Stimulated activated naive CD8-positive, alpha-beta T cell treated with anti-CD3 and anti-CD28 coated beads, Interleukin-15, Interleukin-2, amounts not matched to agents 100 U/mL and 50 U/mL, for 24 hours (primary cell): ENCODE measurements around the gene FAM53B.
A peak's percentile ranks its signal among the peaks of the same experiment; 100 is the strongest.

Experiments used
- ATAC-seq: fragments of 150-1000 bp; cut with Tn5 transposase; one replicate; pipeline ENCODE4 v1.10.0; 2021
- DNase-seq: peaks from one replicate; pipeline ENCODE4 v3.0.0; 2021

Gene FAM53B

DNA sequence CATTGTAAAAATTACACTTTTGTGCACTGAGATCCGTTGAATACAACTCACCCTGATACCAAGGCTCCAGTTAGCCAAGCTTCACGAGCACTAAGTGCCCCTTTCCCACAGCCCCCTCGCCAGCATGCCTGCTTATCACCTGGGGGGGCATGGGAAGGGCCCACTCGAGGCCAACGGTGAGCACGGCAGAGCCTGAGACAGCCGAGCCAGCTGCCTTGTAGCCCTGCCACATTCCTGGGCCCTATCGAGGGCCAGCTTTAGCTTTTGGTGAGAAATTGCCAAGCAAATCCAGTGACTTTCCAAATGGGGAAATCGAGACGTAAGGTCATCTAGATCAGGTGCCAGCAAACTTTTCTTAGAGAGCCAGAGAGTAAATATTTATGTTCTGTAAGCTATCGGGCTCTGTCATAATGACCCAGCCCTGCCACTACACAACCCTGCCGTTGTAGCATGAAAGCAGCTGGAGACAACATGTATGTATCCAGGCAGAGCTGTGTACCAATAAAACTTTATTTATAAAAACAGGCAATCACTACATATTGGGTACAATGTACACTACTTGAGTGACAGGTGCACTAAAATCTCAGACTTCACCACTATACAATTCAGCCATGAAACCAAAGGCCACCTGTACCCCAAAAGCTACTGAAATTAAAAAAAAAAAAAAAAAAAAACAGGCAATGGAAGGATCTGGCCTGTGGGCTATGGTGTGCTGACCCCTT is 83.6 kb downstream of the FAM53B start:
- DNase-seq (no peak), ATAC-seq (no peak)

DNA sequence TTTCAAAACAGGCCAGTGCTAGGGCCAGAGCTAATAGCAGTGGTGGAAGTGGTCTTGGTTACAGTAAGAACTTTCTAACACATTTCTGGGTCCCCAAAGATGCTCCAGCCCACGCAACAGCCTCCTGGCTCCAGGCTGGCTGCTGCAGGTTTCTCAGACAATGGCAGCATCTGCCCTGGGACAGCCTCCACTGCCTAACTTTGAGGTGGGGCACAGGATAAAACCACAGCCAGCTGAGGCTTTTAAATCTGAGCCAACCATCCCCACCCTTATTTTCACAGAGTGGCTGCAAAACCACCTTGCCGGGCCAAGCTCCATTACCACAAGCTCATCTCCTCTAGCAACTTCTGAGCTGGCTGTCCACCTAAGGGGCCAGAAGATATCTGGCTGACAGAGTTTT is 84.8 kb downstream of the FAM53B start:
- ATAC-seq = no peak
- DNase-seq = no peak

DNA sequence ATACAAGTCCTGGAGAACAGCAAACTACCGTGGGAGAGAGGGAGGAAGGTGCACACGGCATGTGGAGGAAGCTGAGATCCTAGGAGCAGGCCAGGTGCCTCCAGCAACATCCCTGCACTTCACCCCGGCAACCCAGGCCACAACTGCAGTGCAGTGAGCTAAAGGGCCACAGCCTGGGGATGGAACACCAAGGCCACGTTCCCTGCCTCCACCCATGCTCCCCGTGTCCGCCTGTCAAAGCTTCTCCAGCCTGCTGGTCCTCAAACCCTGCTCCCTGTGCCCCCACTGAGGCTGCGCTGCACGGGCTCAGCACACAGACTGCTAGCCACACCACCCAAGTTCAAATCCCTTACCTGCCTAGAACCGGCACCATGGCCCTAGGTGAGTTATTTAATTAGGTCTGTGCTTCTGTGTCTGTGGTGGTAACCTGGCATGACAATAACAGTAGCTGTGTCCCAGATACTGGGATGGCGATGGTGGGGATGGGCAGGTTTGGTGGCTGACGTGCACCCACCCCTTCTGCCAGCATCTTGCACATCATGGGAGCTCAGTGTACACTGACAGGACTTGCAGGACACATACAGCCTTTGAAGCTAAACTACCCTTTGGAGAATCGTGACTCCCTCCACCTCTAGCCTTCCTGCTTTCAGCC is 85.5 kb downstream of the FAM53B start:
- ATAC-seq (no peak), DNase-seq (no peak)

DNA sequence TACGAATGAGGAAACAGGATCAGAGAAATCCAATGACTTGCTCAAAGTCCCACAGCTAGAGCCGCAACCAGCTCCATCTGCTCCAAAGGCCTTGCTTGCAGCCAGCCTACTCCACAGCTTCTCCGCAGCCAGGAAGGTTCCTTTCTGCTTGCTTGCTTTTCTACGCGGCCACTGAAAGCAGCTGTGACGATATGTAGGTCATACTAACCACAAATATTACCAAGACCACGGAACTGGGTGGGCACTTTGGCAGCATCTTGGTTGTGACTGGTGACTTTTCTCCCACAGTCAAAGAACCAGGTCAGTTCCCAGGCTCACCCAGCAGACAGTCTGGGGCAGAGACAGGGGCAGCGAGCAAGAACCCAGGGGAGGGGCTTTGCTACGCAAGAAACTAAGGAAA is 86.4 kb downstream of the FAM53B start:
- peak; percentile 32 for DNase-seq
- peak; percentile 34 for ATAC-seq

DNA sequence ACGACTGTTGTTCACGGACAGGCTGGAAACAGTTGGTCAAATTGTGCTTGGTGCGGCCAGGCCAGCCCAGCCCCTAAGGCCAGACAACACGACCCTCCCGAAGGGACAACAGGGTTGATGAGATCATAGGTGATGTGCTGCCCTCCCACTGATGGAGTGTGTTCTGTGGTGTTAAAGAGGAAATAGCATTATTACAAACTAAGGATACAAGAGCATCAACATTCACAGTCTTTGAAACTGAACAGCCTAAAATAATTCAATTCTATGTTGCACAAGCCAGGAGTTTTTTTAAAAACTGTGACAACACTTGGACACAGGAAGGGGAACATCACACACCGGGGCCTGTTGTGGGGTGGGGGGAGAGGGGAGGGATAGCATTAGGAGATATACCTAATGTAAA is 87.6 kb downstream of the FAM53B start:
- DNase-seq = no peak
- ATAC-seq = no peak

DNA sequence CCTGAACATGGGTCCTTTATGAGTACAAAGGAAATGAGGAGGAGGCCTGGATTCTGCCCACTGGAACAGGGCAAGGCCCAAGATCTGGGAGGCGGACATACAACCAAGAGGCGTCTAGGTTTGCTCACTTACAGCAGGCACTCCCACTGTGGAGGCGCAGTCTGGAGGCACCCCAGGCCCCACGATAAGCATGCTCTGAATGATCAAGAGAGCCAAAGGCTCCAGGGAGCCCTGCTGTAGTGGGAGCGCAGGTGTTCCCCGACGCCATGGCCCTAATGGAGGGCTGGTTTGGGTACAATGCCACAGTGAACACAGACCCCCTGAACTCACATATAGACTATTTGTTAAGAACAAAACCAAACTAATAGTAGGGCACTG is 88.1 kb downstream of the FAM53B start:
- ATAC-seq = no peak
- DNase-seq = no peak

DNA sequence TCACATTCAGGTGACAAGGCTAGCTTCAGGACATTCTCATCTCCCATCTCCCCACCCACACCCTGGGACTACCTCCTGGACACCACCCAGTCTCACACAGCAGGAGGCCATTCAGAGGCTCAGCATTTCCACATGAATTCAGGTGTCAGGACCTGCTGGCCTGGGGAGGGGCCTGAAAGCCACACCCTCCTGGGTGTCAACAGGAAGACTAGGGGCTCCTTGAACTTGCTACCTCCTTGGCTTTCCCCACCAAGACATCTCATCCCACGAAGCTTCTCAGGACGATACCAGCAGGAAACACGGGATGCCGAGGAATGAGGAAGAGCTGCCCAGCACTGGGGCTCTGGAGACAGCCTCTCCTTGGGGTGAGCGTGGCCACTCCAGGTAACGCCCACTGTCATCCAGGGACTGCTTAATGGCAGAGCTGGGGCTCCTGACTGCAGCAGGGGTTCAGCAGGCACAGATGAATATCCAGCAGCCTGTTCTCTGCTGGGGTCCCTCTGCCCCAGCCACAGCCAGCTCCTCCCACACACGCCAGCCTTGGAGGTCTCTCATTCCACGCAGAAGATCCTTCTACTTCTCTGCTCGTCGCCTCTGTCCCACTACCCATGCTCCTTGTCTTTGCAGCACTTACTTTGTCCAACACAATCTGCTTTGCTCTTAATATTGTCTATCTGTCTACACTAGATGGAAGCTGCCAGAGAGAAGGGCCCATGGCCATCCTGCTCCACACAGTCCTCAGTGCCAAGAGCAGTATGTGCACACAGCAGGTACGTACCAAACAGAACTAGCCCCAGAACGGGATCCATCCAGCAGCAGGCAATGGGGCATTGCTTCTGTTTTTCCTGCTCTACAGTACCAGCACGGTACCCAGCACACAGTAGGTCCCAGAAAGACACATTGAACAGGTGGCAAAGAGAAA is 88.7 kb downstream of the FAM53B start:
- DNase-seq (no peak), ATAC-seq (no peak)

DNA sequence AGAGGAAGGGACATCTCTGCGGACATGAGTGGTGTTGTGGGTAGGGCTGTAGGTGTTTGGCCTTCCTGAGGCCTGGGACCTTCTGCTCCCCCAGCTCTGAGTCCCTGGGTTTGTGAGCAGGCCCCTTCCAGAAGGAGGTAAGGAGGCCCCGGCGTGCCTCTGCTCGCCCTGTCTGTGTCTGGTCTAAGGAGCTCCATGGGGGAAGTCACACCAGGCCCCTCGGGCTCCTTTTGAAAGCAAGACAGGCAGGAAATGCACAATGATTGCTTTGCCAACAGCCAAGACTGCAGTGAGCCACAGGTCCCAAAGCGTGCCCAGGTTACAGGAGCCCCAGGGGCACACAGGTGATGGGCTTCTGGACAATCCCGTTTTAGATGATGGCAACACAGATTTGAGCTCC is 89.5 kb downstream of the FAM53B start:
- DNase-seq = no peak
- ATAC-seq = no peak

DNA sequence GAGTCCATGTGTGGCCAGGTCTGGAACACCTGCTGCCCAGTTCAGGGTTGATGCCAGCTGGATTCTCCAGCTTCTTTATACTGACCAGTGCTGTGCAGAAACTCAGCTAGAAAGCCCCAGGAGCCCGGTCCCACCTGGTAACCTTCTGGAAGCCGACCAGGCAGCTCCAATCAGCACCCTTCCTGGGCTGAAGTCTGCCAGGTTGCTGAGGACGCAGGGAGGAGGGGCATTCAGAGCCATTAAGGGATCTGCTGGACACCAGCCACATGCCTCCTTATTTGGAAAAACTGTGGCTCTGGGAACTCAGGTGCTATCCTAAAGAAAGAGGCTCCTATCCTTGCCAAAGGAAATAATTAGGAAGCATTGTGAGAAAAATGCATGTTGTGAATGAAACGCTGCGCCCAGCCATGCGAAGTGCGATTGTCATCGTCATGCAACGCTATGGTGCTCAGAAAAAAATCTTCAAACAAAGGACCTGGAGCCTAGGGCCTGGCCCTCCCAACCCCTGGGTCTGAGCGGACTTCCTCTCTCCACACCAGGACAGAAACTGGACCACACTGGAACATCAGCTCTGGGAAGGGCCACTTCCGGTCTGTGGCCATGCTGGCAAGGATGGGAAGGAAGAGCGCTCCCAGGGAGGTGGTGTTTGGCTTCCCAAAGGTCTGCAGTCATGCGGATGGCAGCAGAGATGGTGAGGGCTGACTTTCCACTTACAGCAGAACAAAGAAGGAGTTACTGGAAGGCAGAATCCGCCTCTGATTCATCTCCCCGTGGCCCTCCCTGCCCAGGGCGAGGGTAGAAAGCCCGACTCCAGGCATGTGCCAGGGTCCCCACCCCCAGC is 90.1 kb downstream of the FAM53B start:
- no peak for DNase-seq
- ATAC-seq = no peak

DNA sequence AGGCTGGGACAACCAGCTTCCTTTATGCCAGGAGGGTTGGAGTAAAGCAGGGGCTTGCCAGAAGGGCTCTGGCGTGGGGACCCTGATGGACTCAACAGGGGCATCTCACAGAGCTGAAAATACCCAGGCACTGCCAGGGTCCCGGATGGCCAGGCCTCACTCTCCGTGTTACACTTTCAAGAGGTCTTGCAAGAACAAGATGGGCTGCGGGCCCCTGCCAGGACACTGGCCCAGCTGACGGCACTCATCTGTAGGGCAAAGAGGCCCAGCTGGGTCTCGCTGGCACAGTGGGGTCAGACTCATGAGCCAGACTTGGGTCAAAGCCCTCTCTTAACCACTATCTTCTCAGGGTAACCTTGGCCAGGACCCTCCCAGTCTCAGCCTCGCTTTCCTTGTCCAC is 90.9 kb downstream of the FAM53B start:
- no peak for ATAC-seq
- no peak for DNase-seq

DNA sequence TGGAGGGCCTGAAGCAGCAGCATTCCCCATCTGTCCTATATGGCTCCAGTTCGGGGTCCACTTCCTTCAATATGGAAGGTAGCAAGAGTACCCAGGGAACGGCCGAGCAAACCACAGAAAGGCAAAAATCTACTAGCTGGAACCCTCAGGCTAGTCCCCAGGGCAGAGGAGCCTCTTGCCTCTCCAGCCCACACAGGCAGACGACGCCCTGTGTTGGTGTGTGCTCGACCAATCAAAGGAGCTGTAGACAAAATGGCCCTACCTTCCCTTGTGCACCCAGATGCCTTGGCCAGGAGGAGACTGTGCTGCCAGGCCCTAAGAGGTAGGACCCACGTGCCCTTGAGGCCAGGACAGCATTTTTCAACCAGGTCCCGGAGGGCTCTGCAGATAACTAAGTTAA is 91.5 kb downstream of the FAM53B start:
- no peak for DNase-seq
- ATAC-seq = no peak

DNA sequence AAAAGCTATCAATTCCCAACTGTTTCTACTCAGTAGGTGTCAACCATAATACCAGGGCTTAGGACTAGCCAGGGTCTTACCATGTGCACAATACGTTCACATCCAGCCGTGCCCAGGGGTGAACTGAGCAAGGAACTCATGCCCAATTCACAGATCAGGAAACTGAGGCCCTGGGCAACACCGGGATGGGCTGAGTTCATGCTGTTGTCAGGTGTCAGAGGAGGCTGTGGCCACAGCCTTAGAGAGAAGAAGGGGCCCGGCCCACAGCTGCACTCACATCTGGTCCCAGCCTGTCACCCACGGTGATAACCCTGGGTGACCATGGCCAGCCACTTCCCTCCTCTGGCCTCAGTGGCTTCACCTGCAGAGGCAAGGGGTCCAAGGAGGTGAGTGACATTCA is 92.0 kb downstream of the FAM53B start:
- DNase-seq = no peak

DNA sequence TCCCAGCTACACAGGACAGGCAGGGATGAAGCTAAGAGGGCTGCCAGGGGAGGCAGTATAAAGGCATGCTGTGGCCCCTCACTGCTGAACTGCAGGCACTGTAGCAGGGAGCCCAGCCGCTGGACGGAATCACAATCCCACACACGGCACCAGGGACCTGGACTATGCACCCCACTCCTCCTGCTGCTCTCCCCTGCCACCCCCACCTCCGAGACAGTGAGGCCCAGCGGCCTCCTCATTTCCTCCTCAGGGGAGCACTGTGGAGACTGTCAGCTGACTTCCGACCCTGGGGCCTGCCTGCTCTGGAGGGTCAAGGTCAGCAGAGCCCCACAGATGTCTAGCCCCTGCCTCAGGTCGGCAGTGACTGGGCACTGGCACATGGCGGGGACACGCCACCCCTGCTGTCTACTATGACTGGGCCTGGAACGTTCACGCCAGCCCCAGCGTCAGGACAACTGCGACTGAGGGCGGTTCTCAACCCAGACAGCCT is 92.7 kb downstream of the FAM53B start:
- DNase-seq (no peak), ATAC-seq (no peak)

More for the DNA sequence above, 92.0 kb downstream of the FAM53B start:
- no peak for ATAC-seq

DNA sequence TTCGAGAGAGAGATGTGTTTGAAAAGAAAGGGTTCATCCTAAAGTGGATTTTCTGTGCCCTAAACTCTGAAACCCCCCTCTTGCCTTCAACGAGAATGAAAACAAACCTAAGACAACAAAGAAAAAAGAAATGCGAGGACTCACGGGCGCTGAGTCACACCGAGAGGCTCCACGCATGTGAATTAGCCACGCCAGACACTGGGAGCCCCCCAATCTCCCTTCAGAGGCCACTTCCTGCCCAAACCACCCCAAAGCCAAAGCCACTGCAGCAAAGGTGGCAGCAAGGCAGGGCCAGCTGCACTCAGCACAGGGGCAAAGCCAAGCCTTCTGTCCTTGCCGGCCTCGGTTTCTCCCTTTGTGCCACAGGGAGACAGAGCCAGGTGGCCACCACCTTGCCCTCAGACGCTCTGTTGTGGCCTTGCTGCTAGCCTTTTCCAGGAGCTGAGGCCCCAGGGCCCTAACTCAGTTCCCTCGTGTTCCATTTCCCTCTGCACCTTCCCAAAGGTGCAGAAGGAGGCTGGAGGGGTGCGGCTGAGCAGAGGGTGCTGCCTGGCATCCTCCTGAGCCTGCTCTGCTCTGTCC is 93.3 kb downstream of the FAM53B start:
- DNase-seq = peak; percentile 72
- ATAC-seq = peak; percentile 63

DNA sequence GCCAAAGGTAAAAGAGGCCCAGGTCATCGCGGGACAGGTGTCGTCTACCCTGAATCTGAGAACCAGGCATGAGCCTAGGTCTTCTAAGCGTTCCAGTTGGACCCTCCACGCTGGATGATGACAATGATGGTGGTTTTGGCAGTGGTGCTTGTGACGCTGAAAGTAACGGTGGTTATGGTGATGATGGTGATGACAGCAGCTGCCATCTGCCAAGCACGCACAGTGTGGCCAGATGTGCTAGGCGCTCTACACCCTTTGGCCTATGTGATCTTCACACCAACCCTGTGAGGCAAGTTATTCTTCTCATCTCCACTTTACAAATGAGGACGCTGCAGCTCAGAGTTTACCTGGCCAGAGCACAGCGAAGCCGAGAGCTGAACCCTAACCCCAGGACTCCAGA is 93.9 kb downstream of the FAM53B start:
- ATAC-seq (no peak), DNase-seq (no peak)

DNA sequence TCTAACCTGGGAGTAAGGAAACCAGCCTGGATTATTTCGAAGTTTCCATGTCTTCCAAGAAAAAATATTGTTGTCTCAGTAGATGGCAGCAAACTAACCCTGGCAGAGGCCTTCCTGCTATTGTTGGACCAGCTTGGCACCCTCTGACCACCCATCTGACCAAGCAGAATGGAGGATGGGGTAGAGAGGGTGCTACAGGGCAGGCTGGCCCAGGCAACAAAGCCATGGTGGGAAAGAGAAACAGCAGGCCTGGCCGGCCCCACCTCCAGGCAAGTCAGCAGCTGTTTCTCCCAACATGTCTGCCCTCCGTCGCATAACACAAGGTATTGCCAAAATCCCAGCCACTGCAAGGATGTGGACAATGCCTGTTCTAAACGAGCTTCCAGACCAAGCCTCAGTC is 95.0 kb downstream of the FAM53B start:
- DNase-seq (no peak), ATAC-seq (no peak)

DNA sequence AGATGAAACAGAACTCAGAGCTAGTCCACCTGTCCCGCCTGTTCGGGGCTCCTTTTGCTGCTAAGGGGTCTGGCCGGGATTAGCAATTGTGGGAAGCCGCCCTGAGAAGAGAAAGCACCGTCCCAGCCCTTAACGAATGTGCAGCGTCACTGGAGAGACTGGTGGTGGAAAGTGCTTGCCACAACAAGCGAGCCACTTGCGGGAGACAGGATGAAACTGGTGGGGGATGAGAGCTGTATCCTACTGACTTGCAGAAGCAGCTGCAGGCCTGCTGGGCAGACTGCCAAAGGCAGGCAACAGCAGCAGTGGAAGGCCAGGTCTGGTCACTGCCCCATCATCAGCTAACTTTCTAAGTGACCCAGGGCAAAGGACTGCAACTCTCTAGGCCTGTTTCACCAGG is 95.4 kb downstream of the FAM53B start:
- ATAC-seq = peak; percentile 55
- DNase-seq = peak; percentile 63

DNA sequence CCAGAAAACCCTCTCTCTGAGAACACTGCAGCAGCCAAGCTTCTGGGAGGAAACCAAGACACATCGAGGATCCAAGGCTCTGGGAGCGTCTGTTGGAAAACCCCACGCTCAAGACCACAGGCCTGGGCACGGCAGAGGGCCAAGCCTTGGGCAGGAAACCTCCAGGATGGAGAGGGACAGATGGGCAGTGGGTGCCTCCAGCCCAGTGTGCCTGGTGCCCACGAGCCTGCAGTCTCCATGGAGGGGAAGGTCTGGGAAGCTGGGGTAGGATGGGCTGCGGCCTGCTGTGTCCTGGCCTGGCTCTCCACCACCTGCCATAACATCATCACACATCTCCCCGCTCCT is 96.1 kb downstream of the FAM53B start:
- no peak for ATAC-seq
- no peak for DNase-seq

DNA sequence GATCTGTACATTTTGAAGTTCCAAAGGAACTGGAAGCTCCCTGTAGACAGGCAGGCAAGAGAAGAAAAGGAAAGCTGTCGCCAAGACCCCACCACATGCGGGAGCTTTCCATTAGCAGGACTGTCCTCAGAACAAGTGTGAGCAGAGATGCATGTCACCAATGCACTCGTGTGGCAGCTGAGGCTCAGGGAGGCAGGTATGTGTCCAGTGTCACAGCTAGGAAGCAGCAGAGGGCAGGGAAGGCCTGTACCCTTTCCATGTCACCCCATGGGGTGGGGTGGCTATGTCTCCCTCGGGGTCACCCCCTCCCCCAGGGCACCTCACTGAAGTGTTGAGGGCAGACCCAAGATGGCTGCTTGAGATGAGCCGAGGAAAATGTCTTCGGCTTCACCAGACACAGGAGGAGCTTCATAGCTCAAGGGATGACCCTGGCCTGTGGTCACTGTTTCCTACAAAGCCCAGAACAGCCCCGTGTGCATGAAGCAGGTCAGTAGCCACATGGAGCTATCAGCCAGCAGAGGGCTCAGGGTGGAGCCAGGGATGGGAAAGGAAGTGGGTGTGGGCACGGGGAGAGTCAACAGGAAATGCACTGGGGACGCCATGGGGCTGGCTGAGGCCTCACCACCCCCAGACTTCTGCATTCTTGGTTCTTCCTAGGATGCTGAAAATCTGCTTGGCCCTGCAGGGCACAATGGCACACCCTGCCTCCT is 96.6 kb downstream of the FAM53B start:
- ATAC-seq = peak; percentile 64
- peak; percentile 71 for DNase-seq

DNA sequence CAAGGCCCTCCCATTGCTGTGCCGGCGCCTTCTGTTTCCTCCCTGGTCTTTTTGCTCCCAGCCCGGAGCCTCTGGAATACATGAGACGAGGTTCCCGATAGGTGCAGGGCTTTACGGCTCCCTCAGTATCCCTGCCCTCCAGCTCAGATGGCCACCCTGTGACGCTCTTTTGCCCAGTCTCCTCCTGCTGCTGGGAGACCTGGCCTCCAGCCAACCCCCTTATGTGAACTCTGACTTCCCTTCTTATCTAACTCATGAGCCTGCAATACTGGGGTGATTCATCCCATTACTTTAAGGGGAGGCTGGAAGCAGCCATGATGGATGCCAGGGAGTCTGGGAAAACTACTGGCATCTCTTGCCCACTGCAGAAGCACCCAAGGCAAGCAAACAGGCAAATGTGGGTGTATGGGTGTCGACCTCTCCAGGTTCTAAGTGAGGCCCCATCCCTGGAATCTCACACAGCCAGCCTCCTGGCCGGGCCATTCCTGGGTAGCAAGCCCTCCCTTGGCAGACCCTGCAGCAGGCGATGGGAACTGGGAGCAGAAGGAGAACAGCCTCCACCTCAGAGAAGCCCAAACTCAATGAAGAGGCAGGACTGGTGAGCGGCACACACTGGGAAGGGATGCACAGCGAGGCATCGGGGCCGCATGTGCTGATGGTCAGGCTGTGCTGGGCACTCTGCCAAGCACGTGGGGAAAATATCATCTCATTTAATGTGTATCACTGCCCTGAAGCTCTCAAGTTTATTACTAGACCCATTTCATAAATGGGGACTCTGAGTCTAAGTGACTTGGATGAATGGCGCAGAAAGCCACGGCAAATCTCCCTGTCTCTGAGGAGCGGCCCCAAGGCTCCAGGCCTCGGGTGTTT is 97.5 kb downstream of the FAM53B start:
- DNase-seq (no peak), ATAC-seq (no peak)
